Stimulated activated CD4-positive, alpha-beta T cell treated with anti-CD3 and anti-CD28 coated beads, Interleukin-4, amount 100 ng/mL, for 1 hour (primary cell): ENCODE results near the gene SHF.
A peak's percentile ranks its signal among the peaks of the same experiment; 100 is the strongest.

ENCODE experiments used
- DNase-seq: peaks from one replicate; pipeline ENCODE4 v3.0.0-alpha.2; 2020

Gene SHF

GRCh38 chr15:45199136-45199810, 11.5 kb upstream of the SHF start:
- peak; percentile 27 for DNase-seq

GRCh38 chr15:45198337-45199135, 10.8 kb upstream of the SHF start:
- peak; percentile 85 for DNase-seq

- DNase-seq: no peak
These were observed 9.7 kb upstream of the SHF start for GRCh38 chr15:45197512-45197911.

GRCh38 chr15:45187578-45187893, 230 bp downstream of the SHF start:
- DNase-seq: no peak

- no peak for DNase-seq
These were observed 792 bp downstream of the SHF start for GRCh38 chr15:45186771-45187577.

- DNase-seq: no peak
These were observed 1.6 kb downstream of the SHF start for GRCh38 chr15:45185903-45186770.

- no peak for DNase-seq
These were observed 2.5 kb downstream of the SHF start for GRCh38 chr15:45185069-45185779.

GRCh38 chr15:45184562-45185041, 3.2 kb downstream of the SHF start:
- DNase-seq: no peak

- DNase-seq: no peak
These were observed 4.3 kb downstream of the SHF start for GRCh38 chr15:45183511-45183910.

- DNase-seq: no peak
These were observed 4.8 kb downstream of the SHF start for GRCh38 chr15:45182996-45183395.

GRCh38 chr15:45181491-45182285, 6.1 kb downstream of the SHF start:
- DNase-seq: no peak

- no peak for DNase-seq
These were observed 6.9 kb downstream of the SHF start for GRCh38 chr15:45180648-45181436.

- no peak for DNase-seq
These were observed 7.6 kb downstream of the SHF start for GRCh38 chr15:45180201-45180600.

GRCh38 chr15:45179221-45179985, 8.4 kb downstream of the SHF start:
- DNase-seq: peak; percentile 62

GRCh38 chr15:45177285-45177684, 10.5 kb downstream of the SHF start:
- DNase-seq: no peak

- no peak for DNase-seq
These were observed 13.2 kb downstream of the SHF start for GRCh38 chr15:45174577-45174976.

- DNase-seq: no peak
These were observed 13.7 kb downstream of the SHF start for GRCh38 chr15:45174069-45174468.

- DNase-seq: no peak
These were observed 15.9 kb downstream of the SHF start for GRCh38 chr15:45171912-45172311.
